HL-60 (cell line): ENCODE results near the gene SSC5D.

ENCODE experiments used
- CTCF ChIP-seq: IDR thresholded peaks from one replicate; pipeline ENCODE4 v1.5.1; 2011; ENCODE audit warnings: low read length, control low read depth, inconsistent platforms; ENCODE audit not compliant: insufficient read depth
- REST ChIP-seq: IDR thresholded peaks from 2 replicates; pipeline ENCODE4 v1.6.1; 2012; ENCODE audit warnings: low read depth; ENCODE audit not compliant: insufficient replicate concordance

- TF ChIP-seq CTCF (no peak), REST (no peak)
Measured at GRCh38 chr19:55554741-55555152, 66.5 kb downstream of the SSC5D start.
